GM19395 (cell line): ENCODE results near the gene MFAP3L.

Experiments used
- ATAC-seq: cut with Tn5 transposase; IDR thresholded peaks from one replicate; pipeline ENCODE4 v1.9.1; 2021; ENCODE audit warnings: mild to moderate bottlenecking, moderate library complexity; ENCODE audit not compliant: unreplicated experiment

MFAP3L gene

DNA sequence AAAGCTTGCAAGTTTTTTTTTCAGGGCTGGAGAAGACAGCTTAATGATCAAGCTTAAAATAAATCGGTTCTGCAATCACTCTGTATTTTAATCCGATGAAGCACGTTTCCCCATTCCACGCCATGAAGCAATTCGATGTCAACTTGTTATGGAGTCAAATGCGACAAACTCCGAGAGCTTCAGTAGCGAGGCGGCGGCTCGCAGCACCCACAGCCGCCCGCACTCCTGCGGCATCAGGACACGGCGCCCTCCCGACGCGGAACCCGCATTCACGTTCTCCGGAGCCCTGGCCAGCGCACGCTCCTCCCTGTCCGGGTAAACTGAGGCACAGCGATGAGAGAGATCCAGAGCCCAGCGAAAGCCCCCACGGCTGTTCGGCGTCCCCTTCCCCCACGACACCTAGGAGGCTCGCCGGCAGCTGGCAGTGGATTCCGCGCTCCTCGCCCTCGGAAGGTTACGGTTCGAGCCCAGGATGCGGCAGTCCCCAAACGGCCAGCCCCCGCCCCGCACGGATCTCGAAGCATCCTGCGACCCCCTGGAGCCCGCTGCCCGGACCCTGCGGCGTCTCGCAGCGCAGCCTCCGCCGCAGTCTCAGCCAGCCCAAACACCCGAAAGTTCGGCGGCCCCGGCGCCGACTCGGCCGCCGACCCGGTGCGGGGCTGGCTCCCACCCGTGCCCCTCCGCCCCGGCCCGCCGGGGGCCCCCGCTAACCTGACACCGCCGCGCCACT lies 507 bp downstream of the MFAP3L start:
- ATAC-seq, result no peak

DNA sequence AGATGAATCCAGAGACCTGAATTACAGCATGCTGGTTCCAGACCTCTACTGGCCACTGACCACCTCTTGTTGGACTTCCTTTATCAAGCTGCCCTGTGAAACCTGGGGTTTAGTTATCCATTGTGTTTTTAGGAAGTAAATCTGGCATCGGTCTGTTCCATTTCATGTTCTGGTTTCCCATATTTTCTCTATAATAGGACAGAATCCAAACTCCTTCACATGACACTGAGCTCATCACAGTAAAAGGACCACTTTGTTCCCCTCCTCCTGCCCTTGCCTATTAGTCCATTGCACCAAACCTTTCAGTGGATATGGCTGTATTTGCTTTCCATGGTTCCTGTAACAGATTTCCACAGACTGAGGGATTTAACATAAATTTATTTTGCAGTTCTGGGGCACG lies 4.0 kb downstream of the MFAP3L start:
- ATAC-seq, result no peak

DNA sequence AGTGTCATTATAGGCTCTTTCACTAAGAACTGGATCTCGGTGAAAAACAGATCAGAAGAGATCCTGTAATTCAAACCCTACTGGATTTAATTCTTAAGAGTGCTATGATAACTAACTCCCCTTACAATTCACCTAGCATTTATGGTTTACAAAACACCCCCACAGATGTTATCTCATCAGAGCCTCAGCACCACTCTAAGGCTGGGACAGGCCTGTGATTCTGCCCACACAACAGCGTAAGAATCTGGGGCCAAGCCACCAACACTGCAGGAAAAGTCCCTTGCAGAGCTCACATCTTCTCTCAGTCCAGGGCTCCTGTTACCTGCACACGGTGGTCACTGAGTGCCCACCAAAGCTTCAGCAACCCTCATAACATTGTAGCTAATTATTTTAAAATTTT lies 8.9 kb downstream of the MFAP3L start:
- ATAC-seq, result no peak

DNA sequence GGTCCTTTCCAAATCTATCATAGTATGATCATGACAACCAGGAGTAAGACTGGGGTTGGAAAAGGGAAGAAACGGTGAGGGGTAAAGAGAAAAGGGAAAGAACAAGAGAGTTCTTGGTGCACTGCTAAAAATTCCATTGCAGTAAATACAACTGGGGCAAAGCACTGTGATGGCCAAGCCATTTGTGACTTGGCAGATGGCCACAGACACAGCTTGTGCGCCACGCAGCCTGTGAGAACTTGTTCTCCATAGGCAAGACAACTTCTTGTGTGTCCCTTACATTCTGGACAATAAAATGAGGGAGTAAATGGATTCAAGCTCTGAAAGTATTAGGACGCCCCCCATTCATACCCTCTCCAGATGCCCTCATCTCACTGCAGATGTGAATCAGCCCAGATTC lies 10.9 kb downstream of the MFAP3L start:
- no peak for ATAC-seq

DNA sequence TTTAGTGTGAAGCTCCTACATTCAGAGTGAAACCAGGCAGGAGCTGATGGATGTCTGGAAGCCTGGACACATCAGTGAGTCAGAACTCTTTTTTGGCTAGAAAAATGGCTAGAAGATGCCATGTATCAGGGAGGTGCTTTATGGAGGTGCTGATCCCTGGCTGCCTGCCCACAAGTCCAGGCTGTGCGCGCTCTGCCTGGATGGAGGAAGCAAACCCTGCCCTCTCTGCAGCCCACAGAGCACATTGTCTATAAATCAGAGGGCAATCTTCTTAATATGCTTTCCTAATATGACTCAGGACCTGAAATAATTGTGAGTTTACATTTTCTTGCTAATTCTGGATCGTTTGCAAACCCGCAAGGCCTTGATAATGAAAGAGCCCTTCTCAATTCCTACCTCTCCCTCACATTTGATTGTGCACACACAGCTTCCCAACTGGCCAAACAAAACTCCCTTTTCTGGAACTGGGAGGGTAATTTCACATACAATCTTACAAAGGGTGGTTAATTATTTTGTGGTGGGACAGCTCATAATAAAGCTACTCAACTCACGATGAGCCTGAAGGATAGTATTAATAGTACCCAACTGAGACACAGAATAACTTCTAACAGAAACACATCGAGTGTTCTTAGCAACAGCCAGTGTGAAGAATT lies 11.7 kb downstream of the MFAP3L start:
- no peak for ATAC-seq

DNA sequence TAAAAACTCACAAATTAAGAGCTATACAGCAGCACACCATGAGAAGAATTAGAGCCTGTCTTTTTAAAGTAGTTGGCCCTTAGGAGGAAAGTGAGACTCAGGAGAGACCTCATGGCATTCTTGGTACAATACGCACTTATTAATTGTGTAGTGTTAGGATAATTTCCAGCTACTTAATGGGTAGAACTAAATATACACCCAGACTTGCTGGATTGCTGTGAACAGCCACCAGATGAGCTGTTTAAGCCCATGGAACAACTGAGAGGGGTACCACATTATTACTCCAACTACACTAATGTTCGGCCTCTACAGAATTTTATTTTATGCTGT lies 13.6 kb downstream of the MFAP3L start:
- no peak for ATAC-seq

DNA sequence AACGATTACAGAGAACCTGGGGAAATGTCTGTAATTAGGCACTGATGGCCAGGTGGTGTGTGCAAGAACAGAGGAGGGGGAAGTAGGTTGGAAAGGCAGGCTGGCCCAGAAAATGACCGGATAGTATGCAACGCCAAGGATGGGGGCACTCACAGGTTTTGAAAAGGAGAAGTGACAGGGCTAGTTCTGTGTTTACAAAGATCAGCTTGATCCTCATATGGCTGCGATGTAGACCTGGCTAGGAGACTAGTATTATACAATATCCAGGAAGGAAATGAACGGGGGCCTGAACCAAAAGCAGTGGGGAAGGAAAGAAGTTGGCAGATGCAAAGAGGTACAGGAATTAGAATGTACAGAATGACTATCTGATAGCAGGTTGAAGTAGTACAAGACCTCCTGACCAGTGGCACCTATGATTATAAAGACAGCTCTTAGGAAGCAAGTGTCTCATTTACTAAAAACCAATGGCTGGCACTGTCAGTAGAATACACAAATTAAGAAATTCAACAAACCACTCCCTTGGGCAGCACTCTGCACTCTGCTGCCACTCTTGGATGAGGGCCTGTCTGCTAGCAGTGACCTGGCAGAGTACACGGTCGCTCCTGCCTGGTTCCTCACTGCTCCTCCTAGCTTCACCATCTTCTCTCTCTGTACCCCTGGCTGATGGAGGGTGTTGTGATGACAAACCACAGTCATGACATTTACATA lies 14.1 kb downstream of the MFAP3L start:
- no peak for ATAC-seq

DNA sequence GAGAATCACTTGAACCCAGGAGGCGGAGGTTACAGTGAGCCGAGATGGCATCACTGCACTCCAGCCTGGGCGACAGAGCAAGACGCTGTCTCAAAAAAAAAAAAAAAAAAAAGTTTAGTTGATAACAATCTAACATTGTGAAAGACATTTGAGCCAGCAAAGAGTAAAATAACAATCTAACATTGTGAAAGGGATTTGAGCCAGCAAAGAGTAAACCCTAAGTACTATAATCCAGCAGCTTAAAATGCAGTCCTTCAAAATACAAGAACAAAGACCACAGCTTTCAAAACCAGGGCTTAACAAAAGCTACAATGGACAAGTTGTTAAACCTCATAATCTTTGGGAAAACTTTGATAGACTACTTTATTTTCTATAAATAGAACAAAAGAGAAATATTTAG lies 16.9 kb downstream of the MFAP3L start:
- ATAC-seq, result no peak

DNA sequence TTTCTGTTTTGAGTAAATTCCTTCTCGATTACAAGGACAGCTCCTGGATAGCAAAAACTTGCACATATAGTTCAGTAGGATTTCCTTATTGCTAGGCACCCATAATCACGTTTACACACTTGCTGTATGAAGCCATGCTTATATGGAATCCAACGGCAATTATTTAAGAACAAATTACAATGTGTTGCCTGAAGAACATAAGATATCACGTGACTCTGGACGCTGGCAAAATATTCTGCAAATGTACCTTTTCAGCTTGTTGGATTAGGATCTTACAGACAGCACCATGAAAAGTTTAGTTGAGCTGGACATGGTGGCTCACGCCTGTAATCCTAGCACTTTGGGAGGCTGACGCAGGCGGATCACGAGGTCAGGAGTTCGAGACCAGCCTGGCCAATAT lies 17.4 kb downstream of the MFAP3L start:
- no peak for ATAC-seq

DNA sequence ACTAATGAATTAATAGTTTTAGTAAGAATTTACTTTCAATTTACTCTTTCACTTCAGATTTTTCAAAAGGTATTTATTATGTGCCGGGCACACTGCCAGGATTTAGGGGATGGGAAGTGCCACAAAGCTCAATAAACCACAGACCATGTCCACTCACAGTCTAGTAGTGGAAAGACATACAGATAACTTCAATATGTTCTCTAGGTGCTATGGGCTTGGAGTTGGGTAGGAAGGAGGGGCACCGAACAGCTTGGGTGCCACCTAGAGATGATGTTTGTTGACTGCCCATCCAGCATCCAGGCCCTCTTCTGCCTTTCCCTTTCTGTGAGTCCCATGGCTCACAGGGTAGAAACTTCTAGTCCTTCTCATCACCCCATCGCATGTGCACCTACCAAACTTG lies 17.8 kb downstream of the MFAP3L start:
- ATAC-seq, result no peak

DNA sequence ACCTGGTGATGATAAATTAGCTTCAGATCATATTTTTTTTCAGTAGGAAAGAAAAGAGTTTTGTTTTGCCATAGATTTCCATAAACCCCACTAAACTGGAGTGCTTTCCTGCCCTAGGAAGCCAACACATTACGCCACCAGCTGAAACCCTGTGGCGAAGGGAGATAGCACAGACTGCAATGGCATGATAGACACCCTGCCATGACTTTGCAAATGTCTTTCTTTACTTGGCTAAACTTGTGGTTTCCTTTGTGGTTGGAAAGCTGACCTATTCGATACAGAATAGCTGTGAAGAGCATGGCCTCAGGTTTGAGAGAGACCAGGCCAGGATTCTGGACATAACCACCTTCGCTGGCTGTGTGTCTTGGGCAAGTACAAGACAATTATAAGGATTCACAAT lies 19.1 kb downstream of the MFAP3L start:
- no peak for ATAC-seq

DNA sequence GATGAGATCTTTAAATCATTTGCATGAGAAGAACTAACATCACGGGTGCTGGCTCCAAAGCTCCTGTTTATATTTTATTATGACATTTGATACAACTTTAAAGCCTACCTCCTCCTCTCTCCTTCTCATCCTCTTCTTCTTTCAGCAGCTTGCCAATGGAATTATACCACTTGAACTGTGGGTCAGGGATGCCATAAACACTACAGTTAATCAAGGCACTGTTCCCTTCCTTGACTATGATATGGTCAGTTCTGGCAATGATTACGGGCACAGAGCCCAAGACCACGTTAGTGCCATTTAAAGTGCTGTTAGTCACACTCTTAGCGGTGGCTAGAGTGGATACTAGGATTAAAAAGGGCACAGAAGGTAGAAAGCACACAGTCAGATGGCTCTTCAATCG lies 20.7 kb downstream of the MFAP3L start:
- ATAC-seq, result no peak

DNA sequence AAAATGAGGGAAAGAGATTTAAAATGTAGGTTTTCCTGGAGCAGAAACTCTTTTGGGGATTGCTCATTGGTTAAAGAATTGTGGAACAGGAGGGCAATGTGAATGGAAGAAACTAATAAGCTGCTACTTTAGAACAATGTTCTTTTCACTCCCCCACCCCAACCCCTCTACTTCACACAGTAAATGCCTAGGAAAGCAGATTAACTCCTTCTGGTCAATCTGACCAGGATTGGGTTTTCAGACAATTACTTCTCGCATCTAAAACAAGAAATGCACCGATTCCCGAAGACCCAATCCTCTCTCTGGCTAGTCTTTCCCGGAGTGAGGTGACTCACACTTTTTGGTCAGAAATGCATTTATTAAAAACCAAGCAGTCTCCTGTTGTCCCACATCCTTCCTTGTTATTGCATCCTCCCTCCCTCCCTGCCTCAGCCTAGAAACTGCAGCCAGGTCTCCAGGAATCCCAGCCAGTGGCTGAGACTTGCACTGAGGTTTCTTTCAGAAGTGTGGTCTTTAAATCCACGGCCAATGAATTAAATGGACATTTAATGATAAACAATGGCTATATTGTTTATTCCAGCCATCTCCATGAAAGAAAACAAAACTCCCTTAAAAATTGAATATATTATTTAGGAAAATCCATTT lies 21.4 kb downstream of the MFAP3L start:
- ATAC-seq, result no peak

DNA sequence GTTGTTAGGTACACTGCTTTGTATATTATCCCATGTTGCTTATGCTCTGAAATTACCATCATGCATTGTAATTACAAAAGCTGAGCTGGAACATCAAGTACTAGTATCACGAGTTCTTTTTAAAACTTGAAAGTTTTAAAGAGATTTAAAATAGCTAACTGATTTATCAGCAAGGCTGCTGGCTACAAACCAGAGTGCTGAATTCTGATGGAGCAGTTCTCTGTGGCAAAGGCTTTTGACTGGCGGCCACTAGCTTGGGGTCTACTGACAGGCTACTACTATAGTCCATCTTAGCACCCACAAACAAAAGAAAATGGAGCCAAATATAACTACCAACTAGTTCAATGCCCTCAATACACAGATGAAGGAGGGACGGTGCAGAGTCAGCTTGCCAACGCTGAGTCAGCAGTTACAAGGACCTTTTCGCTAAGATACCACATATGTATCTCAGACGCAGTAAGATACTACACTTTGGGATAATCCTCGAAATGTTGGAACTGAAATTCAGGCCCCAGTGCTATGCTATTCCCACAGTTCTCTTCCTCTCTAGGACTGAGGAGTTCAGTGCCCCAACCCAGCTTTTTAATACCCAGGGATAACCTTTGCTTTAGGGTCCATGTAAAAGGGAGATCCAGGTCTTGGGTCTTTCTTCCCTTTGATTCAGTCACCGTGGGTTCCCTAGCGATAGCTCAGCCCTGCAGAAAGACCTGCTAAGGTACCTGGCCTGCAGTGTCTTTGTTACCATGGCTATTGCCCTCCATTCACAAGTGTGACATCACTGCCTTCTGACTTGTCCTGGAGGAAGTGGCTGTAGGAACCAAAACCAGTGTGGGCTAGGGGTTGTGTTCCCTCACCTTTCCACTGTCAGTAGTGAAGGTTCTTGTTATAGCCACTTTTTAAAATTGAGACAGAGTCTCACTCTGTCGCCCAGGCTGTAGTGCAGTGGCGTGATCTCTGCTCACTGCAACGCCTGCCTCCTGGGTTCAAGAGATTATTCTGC lies 22.8 kb downstream of the MFAP3L start:
- ATAC-seq, result no peak

DNA sequence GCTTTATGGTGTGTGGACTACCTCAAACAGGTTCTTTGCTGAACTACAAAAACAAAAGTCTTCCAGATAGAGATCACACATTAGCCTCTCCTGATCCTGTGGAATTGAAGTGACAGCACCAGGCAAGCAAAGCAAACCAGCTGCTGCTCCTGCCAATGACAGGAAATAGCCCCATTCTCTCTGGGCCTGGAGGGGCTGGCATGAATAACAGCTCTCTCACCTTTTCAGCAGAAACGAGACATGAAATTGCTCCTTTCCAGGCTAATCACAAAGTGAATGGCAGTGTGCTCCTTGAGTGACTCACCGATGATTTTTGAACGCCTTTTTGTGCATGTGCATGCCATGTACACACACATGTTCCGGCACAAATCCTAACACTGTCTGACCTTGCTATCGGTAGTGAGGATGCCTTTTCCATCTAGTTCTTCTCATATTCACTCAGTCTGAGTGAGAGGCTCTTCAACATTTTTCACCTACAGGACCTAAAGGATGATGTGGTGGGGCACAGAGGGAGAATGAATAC lies 24.4 kb downstream of the MFAP3L start:
- ATAC-seq, result no peak

DNA sequence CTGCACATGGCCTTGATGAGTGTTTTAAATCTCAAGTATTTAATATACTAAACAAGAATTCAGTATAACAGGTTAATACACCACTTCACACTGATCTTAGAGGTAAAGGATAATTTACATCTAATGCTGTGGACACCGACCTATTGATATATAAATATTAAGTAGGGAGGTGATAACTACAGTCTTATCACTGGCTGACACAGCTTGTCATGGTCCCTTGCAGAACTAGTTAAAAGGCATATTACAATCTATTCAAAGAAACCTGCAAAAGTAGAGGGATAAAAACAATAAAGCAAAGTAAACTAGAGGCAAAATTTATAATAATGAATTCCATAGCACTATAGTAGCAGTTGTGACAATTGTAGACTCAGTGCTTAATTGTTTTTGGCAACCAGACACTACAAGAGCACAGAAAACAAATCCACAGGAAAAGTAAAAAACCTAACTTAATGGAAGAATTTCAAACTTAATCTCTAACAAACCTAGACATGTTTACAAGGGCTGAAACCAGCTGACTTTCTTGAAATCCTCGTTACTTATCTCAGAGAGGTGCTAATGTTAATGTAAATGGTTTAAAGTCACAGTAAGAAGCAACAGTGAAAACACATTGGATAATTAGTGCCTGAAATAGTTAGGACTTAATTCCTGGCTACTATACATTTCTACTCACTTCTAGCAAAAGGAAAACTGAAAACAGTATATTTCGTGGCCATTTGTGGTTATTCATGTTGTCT lies 25.0 kb downstream of the MFAP3L start:
- ATAC-seq, result no peak

DNA sequence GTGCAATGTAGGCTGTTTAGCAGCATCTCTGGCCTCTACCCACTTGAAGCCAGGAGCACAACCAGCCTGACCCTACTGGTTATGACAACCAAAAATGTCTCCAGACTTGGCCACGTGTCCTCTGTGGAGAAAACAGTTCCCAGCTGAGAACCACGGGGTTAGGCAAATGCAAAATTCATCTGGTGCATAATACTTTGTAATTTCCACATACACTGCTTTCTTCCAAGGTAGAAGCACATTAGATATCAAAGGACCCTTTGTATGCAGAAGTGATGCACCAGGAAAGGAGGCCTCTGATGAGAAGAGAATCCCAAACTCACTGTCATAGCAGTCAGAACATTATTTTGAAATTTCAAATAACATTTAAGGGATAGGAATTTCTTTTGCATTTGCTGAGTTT lies 26.3 kb downstream of the MFAP3L start:
- no peak for ATAC-seq

DNA sequence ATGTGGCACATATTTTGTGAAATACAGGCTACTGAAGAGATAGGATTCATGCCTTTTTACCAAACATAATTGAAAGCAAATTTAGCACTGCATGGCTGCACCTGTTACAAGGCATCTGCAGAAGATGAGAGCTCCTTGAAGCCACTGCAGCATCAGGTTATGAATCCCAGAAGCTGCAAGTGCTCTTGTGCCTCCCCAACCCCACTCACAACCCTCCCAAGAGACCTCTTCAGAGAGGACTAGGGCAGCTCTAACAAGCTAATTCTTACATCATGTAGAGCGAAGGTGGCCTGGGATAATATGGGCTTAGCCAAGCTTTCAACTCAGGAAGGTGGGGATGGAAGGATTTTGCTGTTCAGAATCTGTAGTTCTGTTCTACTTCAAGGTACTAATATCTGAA lies 27.2 kb downstream of the MFAP3L start:
- ATAC-seq, result no peak

DNA sequence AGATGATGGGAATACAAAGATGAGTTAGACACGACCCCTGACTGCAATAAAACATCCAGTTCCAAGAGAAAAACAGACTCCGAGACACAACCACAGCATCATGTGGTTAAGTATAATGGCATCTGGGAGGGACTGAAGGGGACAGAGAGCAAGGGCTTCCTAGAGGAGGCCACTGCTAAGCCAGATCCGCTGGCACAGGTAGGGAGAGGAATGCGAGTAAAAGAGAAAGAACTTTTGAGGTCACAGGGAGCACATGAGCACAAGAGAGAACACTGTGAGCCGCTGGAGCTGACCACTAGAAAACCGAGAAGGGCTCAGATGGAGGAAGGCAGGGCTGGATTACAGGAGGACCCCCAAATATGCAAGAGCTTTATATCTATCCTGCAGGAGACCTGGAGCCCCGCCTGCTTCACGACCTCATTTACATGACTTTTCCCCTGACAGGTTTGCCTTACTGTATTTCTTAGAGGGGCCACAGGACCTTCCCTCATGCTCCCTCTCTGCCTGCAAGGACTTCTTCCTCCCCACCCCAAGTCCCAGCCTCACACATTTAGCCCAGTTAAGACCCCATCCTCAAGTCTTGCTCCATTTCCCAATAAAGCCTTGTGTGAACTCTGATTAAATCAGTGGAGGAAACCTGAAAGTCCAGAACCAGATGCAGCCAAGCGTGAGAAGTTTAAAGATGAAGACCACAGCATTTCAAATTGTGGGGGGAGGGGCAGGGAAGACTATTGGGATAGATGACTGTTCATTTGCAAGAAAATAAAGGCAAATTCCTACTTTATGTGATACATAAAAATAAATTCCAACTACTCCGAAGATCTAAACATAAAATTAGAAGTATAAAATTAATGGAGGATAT lies 29.6 kb downstream of the MFAP3L start:
- ATAC-seq, result no peak
